8988T (cell line): ENCODE measurements around the gene PROKR2.

Source experiments
- DNase-seq: peaks from one replicate; pipeline ENCODE4 v3.0.0; 2011

PROKR2 gene

GRCh38 chr20:5279661-5280060 lies 37.1 kb downstream of the PROKR2 start:
- DNase-seq: no peak

- no peak for DNase-seq
Measured at GRCh38 chr20:5272268-5272667, 44.5 kb downstream of the PROKR2 start.

GRCh38 chr20:5270603-5271002 lies 46.2 kb downstream of the PROKR2 start:
- DNase-seq: no peak

DNA sequence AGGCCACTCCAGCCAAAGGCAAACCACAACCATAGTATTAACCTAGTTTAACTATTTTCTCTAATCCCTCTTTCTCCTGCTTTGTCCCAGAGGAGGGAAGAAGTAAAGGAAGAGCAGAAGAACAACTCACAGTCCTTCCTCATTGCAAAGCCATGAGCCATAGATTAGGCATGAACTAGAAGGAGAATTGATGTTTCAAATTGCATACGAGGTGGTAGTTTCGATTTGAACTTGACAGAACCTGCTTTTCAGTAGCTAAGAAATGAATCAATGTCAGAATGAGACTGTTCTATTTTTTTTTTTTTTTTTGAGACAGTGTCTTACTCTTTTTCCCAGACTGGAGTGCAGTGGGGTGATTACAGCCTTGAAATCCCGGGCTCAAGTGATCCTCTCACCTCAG lies 48.3 kb downstream of the PROKR2 start:
- DNase-seq: no peak

- DNase-seq: no peak
Measured at GRCh38 chr20:5267092-5267491, 49.7 kb downstream of the PROKR2 start.
